GM04503 (cell line): ENCODE data around the gene FAM13B.
A peak's percentile ranks its signal among the peaks of the same experiment; 100 is the strongest.
"Not testable (repeated sequence)": the region's sequence is repeated elsewhere in the genome, so short reads cannot be mapped to it uniquely, and the experiment has no call there.

Experiments
- DNase-seq: peaks from one replicate; pipeline ENCODE4 v3.0.0-alpha.2; 2012; ENCODE audit warnings: low read depth

FAM13B gene

DNA sequence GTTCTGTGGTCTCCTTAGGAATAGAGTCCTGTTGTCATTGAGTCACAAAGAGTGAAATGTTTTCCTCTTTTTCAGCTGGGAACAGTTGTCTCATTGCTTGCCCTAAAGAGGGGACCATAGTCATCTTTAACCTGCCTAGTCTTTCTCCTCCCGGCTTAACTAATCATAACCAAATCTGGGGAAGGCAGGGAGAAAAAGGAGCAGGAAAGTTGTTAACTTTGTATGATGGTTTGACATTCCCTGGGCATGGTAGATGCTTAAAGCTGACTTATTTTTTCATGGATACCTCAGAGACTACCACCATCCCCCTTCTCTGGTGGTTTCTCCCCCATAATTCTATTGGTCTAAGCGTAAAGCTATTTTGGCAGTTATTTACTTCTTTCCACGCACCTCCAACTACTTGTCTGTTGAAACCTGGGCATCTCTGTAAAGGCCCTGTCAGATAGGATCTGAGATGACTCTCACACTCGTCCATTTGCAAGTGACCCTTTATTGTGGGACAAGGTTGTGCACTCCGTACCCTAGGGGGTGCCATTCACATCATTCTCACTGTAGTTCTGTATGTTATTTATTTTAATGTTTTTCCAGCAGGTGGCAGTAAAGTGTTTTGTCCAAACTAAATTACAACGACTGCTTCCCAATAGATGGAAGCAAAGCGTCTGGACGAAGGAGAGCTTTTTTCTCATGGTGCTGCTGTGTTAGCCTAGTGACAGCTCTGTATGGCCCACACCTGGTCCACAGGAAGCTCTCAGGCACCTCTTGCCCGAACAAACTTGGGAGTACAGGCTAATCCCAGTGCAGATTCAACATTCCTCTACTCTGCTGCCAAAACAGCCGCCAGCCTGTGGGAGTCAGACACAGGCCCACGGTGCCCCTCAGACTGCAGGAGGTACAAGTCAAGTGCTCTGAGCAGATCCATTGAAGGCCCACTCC lies 3.0 kb upstream of the FAM13B start:
- peak; percentile 58 for DNase-seq

- peak; percentile 67 for DNase-seq
These were observed 1.0 kb upstream of the FAM13B start for GRCh38 chr5:138033907-138034306.

- no peak for DNase-seq
These were observed 518 bp upstream of the FAM13B start for GRCh38 chr5:138033386-138033808.

DNA sequence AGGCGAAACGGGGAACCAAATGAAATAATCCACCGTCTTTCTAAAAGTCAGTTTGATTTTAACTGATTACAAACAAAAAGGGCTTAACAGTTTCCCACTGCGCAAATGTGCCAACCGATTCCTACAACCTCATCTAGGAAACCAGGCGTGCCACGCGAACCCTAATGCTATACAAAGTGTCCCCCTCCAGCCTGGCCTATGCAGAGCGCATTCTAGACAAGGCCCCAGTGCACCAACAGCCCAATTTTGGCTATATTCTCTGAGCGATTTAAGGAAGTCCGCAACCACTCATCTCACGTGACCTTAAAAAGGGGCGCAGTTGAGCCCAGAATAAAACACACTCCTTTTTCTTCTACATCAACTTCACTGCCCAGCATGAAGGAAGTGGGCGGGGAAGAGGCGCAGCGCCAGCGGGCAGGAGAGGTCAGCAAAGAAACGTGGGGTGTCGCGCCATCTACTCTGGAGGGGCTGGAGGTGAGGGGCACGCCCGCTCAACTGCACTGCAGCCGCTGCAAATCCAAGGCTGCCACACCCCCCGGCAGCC lies 779 bp downstream of the FAM13B start:
- DNase-seq, result no peak

DNA sequence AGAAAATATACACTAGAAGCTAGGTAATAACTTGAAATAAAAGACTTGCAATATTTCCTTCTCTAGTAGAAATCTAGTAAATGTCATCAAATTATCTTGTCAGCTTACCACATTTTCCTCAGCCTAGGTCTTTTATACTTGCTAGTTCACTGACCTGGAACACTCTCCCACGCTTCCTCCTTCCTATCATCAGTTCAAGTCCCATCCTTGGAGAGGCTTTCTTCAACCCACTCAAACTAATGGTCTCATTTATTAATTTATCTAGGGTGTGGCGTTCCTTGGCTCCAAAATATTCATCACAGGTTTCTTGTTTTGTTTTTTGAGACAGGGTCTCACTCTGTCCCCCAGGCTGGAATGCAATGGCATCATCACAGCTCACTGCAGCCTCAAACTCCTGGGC lies 2.9 kb downstream of the FAM13B start:
- no peak for DNase-seq

GRCh38 chr5:138029501-138029900 lies 3.4 kb downstream of the FAM13B start:
- no peak for DNase-seq

DNA sequence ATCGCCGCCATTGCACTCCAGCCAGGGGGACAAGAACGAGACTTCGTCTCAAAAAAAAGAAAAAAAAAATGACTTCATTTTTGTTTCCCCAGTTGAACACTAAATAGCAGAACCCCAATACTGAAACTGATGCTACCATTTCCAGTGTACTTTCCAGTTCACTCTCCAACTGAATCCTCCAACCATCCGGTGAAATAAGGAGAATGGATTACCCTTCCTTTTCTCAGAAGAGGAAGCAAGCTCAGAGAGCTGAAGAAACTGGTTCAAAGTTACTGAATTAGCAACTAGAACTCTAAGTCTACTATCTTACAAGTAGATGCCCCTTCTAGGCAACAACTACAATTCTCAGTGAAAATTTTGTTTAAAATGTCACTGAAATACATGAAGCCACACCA lies 3.9 kb downstream of the FAM13B start:
- DNase-seq, result no peak

DNA sequence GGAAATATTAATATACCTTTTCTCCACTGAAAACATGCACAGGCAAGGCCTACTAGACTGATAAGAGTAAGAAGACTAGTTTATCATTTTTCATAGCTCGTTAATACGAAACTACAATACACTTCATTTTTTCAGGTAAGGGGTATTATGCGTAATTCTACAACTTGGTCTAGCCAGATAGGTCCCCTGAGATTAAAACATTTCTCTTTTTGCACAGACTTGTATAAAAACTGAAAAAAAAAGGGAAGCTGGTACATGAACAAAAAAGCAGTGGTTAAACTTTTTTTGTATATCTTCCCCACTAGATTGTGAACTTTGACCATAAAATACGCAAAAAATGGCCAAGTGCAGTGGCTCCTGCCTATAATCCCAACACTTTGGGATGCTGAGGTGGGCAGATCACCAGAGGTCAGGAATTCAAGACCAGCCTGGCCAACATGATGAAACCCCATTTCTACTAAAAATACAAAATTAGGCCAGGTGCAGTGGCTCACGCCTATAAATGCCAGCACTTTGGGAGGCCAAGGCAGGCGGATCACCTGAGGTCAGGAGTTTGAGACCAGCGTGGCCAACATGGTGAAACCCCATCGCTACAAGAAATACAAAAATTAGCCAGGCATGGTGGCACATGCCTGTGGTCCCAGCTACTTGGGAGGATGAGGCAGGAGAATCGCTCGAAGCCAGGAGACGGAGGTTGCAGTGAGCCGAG lies 4.5 kb downstream of the FAM13B start:
- DNase-seq, result not testable (repeated sequence)

DNA sequence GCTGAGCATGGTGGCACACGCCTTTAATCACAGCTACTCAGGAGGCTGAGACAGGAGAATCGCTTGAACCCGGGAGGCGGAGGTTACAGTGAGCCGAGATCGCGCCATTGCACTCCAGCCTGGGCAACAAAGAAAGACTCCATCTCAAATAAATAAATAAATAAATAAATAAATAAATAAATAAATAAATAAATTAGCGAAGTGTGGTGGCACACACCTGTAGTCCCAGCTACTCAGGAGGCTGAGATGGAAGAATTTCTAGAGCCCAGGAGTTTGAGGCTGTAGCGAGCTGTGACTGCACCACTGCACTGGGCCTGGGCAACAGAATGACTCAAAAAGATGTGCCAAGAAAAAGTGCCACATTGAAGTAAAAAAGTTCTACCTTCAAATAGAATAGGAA lies 6.1 kb downstream of the FAM13B start:
- DNase-seq, result not testable (repeated sequence)

DNA sequence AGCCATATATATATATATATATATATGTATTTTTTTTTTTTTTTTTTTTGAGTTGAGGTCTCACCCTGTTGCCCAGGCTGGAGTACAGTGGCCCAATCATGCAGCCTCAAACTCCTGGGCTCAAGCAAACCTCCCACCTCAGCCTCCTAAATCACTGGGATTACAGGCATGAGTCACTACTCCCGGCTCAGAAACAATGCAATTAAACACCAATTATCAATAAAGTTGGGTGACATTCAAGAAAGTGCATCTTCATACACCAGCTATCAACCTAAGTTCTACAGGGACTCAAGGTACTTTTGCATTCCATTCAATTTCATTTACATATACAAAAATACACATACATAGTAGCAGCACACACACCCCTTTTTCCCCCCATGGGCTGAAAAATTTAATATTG lies 7.6 kb downstream of the FAM13B start:
- no peak for DNase-seq

- DNase-seq, result no peak
These were observed 8.8 kb downstream of the FAM13B start for GRCh38 chr5:138024117-138024516.

DNA sequence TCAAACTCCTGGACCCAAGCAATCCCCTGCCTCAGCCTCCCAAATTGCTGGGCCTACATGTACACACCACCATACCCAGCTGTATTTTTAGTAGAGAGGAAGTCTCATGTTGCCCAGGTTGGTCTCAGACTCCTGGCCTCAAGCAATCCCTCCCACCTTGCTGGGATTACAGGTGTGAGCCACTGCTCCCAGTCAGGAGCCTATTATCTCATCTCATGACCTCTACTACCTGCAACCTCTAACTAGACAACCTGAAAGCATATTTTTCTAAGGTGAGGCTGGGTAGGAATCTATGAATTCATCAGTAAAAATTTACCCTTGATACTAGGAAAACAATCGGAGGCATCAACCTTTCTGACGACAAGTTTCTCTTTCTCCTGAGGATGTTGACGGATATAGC lies 10.0 kb downstream of the FAM13B start:
- no peak for DNase-seq

GRCh38 chr5:138021771-138022170 lies 11.1 kb downstream of the FAM13B start:
- no peak for DNase-seq

DNA sequence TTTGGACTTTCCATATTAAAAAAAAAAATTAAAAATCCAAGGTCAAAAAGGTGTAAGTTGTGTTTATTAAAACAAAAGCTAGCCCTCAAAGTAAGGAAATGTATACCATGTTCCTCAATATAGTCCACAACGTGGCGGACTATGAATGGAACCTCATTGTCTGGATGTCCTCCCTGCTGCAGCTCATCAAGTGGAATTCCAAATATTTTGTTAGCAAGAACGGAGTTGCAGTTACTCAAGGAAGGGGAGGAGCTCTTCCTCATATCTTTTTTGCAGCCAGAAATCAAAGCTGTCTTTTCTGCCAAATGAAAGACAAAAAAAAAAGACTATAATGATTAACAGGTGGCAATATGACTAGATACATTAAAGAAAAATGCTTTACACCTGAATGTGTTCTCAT lies 14.0 kb downstream of the FAM13B start:
- DNase-seq, result no peak

- DNase-seq, result no peak
These were observed 17.0 kb downstream of the FAM13B start for GRCh38 chr5:138015916-138016315.

DNA sequence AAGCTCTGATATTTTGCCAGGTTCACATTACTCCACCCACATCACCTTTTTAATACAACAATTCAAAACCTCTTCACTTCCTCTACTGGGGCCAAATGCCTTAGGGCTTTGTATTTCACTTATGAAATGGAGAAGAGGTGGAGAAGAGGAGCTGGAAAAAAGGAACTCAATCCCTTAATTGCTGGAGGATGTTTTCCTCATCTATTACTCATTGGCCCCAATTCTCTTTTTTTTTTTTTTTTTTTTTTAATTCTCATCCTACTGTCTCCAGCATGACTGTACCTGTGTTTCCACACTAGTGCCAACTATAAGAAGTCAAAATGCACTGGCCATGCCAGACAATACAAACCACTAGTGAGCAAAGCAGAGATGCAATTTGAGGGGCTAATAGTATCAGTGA lies 20.9 kb downstream of the FAM13B start:
- DNase-seq, result no peak

DNA sequence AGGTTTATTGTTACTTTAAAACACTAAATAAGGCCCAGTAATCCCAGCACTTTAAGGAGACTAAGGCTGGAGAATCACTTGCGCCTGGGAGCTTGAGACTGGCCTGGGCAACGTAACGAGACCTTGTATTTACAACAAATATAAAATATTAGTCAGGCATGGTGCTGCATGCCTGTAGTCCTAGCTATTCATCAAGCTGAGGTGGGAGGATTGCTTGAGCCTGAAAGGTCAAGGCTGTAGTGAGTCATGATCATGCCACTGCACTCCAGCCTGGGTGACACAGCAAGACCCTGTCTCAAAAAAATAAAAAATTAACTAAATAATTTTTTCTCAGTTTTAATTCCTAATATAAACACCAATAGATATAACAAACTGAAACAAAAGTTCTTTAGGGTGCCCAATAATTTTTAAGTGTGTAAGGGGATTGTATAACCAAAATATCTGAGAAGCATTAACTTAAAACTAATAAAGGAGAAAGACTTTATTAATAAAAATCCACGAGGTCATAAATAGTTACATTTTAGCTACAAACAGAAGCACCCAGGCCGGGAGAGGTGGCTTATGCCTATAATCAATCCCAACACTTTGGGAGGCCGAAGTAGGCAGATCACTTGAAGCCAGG lies 32.7 kb downstream of the FAM13B start:
- DNase-seq, result no peak

- DNase-seq, result no peak
These were observed 35.1 kb downstream of the FAM13B start for GRCh38 chr5:137997726-137998213.

DNA sequence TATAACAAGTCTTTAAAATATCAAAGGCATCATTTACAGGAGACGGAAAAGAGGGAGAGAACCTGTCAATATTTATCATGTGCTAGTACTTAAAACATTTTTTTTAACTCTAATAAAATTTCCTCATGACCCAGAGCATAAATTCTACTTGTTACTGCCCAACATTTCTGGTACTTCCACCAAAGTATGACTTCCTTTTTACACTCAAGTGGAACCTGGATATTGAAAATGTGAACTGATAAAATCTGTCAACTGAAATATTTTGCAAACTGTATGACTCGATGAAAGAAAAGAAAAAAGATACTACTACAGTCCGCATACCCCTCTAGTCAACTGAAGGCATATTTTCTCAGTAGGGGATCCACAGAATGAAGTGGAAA lies 37.1 kb downstream of the FAM13B start:
- no peak for DNase-seq

DNA sequence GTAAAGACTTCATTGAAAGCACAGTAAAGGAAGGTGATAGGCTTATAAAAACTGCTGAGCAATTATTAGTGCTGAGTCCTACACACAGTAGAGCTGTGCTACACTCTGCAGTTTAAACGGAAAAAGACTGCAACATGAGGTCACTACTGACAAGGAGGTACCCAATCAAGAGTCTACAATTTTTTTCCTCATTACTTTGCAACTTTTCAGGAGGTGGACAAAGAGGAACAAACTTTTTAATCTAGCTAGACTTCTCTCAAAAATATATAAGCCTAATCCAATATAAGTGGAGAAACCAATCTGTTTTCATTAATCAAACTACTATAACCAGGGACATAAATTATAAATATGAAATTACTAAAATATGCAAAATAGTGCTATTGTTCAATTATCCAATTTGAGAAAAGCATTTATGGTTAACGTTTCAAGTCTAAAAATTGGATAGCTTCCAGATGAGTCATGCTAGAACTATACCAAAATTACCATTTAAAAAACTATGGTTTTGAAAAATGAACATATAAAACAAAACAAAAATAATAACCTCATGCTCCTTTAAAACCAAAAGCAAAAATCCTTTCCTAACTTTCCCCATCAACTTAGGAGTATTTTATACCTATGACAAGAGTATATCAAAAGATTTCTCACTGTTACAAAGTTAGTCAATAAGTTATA lies 37.7 kb downstream of the FAM13B start:
- DNase-seq, result no peak

DNA sequence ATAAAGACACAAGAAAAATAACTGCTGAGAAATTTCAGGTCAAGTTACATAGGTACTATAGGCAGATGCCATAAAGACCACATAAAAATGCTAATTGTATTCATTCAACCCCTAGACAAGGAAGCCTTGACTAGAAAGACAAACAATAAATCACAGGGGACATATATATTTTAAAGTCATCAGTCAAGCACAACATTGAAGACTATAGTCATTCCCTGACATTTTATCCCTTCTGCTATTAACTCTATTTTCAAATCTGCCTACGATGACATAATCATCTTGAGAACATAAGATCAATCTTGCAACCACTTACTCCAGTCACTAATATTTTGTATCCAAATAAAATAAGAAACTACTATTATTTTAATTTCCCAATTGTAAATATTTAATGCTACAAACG lies 38.3 kb downstream of the FAM13B start:
- no peak for DNase-seq

- no peak for DNase-seq
These were observed 43.5 kb downstream of the FAM13B start for GRCh38 chr5:137989419-137989818.
